SK-N-SH treated with all-trans-retinoic acid at 6 μM for 48 hours (cell line): ENCODE measurements around the gene BMPR1B.

ENCODE experiments used
- ARNTL ChIP-seq: fragments of 450-650 bp; formaldehyde crosslinking; IDR thresholded peaks from 2 replicates; pipeline ENCODE4 v1.5.0; 2020; ENCODE audit warnings: low read depth, mild to moderate bottlenecking, moderate library complexity, borderline replicate concordance
- CSDC2 ChIP-seq: fragments of 250-450 bp; sonication (Bioruptor Pico); IDR thresholded peaks from 2 replicates; pipeline ENCODE4 v1.5.0; 2020; ENCODE audit warnings: mild to moderate bottlenecking, moderate library complexity
- PATZ1 ChIP-seq: fragments of 250-450 bp; sonication (Bioruptor Pico); IDR thresholded peaks from 2 replicates; pipeline ENCODE4 v1.8.0; 2020; ENCODE audit warnings: mild to moderate bottlenecking, moderate library complexity, borderline replicate concordance
- ZFP30 ChIP-seq: fragments of 450-650 bp; formaldehyde crosslinking; IDR thresholded peaks from 2 replicates; pipeline ENCODE4 v1.5.0; 2022; ENCODE audit warnings: mild to moderate bottlenecking, moderate library complexity
- ZNF565 ChIP-seq: fragments of 450-650 bp; formaldehyde crosslinking; conservative IDR thresholded peaks from 2 replicates; pipeline ENCODE4 v1.5.0; 2020; ENCODE audit warnings: low read depth, mild to moderate bottlenecking, moderate library complexity

GRCh38 chr4:95021099-95021498 lies 263.3 kb downstream of the BMPR1B start:
- TF ChIP-seq ARNTL (CRISPR knock-in tag) (no peak), PATZ1 (CRISPR knock-in tag) (no peak), CSDC2 (CRISPR knock-in tag) (no peak), ZFP30 (no peak), ZNF565 (CRISPR knock-in tag) (no peak)
